GM18870 (cell line): ENCODE results near the gene SLC1A2.

Source experiments
- ATAC-seq: cut with Tn5 transposase; IDR thresholded peaks from one replicate; pipeline ENCODE4 v1.9.1; 2021; ENCODE audit warnings: moderate library complexity; ENCODE audit not compliant: unreplicated experiment

SLC1A2 gene

GRCh38 chr11:35276396-35277145 is 142.8 kb downstream of the SLC1A2 start:
- no peak for ATAC-seq

GRCh38 chr11:35275786-35276170 is 143.6 kb downstream of the SLC1A2 start:
- no peak for ATAC-seq

GRCh38 chr11:35274909-35275785 is 144.2 kb downstream of the SLC1A2 start:
- ATAC-seq: no peak

- ATAC-seq: peak; percentile 93
Measured at GRCh38 chr11:35272391-35272902, 146.9 kb downstream of the SLC1A2 start.

GRCh38 chr11:35271031-35271430 is 148.3 kb downstream of the SLC1A2 start:
- no peak for ATAC-seq

GRCh38 chr11:35270342-35270741 is 149.0 kb downstream of the SLC1A2 start:
- no peak for ATAC-seq

- no peak for ATAC-seq
Measured at GRCh38 chr11:35267504-35267903, 151.9 kb downstream of the SLC1A2 start.

- ATAC-seq: no peak
Measured at GRCh38 chr11:35265755-35266454, 153.5 kb downstream of the SLC1A2 start.

- ATAC-seq: no peak
Measured at GRCh38 chr11:35262735-35263134, 156.6 kb downstream of the SLC1A2 start.

GRCh38 chr11:35262056-35262455 is 157.3 kb downstream of the SLC1A2 start:
- no peak for ATAC-seq

GRCh38 chr11:35261197-35261596 is 158.2 kb downstream of the SLC1A2 start:
- ATAC-seq: no peak

- no peak for ATAC-seq
Measured at GRCh38 chr11:35260342-35260985, 158.9 kb downstream of the SLC1A2 start.

GRCh38 chr11:35259529-35259928 is 159.8 kb downstream of the SLC1A2 start:
- no peak for ATAC-seq

GRCh38 chr11:35257281-35257680 is 162.1 kb downstream of the SLC1A2 start:
- peak; percentile 99 for ATAC-seq

GRCh38 chr11:35256296-35256695 is 163.1 kb downstream of the SLC1A2 start:
- ATAC-seq: no peak

GRCh38 chr11:35255514-35255913 is 163.8 kb downstream of the SLC1A2 start:
- no peak for ATAC-seq

- no peak for ATAC-seq
Measured at GRCh38 chr11:35253237-35253636, 166.1 kb downstream of the SLC1A2 start.

- no peak for ATAC-seq
Measured at GRCh38 chr11:35250621-35251020, 168.7 kb downstream of the SLC1A2 start.

GRCh38 chr11:35250192-35250591 is 169.2 kb downstream of the SLC1A2 start:
- no peak for ATAC-seq

GRCh38 chr11:35248558-35249323 is 170.6 kb downstream of the SLC1A2 start:
- no peak for ATAC-seq
